ENCODE results near the gene RBFOX2.
"Not testable (repeated sequence)": the region's sequence is repeated elsewhere in the genome, so short reads cannot be mapped to it uniquely, and the experiment has no call there.

Gene RBFOX2

DNA sequence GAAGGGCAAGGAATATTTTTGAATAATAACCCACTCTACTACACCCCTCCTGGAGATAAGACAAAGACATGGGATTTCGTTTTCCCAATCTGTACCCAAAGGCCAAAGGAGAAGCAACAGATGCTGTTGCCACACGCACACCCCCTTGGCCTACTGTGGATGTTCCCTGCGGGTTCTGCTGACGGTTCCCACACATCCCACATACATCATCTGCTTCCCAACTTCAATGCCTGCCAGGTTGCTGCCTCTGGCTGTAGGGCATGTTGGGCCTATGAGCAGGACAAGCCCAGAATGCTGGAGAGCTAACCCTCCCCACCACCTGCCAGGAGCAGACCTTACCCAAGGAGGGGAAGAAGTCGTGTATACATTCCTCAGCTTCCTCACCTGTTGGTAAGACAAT is 13.6 kb upstream of the RBFOX2 start:
- DNase-seq (ENCODE audit: low read depth in 2 of 2), result no peak

DNA sequence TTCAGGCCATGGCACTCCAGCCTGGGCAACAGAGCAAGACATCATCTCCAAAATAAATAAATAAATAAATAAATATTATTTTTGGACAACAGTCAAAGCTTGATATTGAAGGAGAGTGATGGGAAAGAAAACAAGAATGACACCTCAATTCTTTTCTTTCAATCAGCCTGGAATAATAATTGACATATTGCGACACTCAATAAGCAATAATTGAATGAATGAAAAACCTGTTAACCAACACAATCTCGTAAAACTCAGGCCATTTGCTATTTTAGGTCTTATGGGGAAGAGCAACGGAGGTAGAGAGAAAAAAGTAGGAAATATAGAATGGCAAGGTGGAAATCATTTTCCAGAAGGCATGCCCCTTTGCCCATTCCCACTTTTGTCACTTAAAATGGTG is 10.5 kb upstream of the RBFOX2 start:
- no peak for DNase-seq (ENCODE audit: low read depth in 2 of 2)

DNA sequence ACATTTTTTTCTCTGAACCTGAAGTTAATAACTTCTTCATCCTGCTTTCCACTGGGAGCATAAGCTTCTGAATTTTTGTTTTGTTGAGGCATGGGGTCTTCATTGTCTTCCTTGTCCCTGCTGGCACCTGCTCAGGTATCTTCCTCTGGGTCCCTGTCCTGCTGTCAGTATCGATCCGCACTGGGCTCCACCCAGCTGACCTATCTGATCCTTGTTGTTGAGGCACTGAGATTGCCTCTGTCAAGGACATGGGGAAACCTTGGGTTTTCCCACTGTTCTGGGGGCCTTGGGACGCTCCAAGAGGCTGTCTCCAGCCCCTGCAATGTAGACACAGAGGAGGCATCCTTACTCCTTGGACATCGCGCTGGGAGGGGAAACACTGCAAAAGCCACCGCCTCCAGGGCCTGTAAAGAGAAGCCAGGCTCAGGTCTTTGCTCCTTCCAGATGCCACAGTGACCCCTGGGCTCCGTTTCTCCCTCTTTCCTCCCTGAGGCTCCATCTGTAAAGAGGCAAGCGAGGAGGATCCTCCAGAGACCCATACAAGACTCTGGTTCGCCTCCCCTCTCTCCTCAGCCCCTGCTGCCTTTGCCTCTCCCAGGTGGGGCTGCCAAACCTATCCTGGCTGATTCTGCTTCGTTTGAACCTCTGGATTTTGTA is 8.6 kb upstream of the RBFOX2 start:
- no peak for DNase-seq (ENCODE audit: low read depth in 2 of 2)

DNA sequence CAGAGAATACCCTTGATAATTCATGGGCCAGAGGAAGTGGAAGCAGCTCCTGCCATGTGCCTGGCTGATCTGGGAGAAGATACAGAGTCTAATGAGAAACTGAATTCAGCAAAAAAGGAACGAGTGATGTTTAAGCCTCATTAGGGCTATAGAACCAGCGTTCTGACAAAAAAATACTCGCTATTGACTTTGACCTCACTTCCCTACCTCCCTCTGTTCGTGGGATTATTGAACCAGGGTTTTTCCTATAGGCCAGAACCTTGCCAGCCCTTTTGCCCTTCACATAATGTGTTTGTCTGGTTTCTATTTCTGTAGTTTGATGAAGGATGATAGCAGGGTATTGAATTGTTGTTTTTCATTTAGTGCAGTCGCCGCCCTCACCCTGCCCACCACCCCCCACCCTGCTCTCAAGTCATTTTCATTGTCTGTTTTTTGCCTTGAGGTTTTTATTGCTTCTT is 7.6 kb upstream of the RBFOX2 start:
- DNase-seq (ENCODE audit: low read depth in 2 of 2), result no peak

DNA sequence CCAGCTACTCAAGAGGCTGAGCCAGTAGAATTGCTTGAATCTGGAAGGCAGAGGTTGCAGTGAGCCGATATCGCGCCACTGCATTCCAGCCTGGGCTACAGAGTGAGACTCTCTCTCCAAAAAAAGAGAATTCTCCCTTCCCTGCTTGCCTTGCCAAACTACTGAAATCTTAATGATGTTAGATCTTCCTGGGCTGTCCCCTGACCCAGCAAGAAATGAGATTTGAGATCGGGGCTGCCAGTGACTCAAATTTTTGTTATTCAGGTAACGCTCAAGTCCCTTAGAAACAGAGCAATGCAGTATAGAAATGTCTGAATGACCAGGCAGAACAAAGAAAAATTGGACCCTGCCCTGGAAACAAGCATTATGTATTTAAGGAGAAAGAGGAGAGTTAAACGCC is 4.0 kb upstream of the RBFOX2 start:
- no peak for DNase-seq (ENCODE audit: low read depth in 2 of 2)

DNA sequence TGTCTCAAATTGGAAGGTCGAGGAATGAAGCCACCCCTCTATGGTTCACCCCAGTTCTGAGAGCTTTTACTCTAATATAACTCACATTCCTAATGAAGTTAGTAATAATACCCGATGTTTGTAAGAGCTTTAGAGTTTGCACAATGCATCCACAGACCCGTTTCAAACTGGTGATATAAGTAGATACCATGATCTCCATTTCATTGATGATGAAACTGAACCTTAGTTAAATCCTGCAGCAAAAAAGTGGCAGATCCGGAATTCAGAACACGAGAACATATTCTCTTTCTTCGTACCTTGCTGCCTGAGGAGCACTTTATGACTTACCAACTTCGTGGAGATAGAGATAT is 757 bp upstream of the RBFOX2 start:
- DNase-seq (ENCODE audit: low read depth in 2 of 2), result no peak

DNA sequence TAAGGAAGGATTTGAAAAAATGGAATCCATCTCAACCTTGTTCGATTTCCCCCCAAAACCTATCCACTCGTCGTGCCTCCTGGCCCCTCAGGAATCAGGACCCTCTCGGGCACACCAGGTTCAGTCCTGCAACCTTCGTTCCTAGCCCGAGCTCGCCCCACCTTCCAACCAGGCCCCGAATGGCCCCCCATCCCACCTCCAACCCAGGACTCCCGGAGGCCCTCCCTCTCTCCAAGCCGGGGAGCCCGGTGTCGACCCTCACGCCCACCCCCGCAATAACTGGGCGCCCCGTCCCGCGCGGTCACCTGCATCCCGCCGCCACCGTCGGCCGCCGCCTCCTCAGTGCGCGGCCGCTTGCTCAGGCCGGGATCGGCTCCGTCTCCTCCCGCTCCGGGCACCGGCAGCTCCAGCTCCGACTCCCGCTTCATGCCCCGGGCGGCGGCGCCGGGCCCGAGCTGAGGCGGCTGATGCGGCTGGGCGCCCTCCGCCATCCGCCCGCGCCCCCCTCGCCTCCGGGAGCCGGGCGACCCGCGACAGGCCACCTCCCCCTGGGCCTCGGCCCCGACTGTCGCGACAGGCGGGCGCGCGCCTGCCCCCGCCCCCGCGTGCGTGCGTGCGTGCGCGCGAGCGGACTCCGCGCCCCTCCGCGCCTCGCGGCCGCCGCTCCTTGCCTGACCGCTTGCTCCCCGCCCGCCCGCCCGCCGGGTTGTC is 534 bp downstream of the RBFOX2 start:
- no peak for DNase-seq (ENCODE audit: low read depth in 2 of 2)

DNA sequence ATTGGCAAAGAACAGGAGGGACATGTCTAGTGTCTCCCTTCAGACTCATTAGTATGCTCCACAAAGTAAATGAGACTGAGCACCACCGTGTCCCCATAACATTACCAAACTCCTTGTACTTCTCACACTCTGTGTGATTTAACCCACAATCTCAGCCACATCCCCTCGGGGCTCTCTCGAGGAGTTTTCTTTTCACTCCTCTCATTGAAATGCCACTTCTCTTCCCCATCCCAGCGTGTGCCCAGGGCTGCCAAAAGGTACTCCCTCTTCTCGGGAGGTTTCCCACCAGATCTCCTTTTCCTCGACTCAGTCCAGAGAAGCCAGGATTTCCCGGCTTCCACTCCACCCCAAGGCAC is 1.1 kb downstream of the RBFOX2 start:
- no peak for DNase-seq (ENCODE audit: low read depth in 2 of 2)

DNA sequence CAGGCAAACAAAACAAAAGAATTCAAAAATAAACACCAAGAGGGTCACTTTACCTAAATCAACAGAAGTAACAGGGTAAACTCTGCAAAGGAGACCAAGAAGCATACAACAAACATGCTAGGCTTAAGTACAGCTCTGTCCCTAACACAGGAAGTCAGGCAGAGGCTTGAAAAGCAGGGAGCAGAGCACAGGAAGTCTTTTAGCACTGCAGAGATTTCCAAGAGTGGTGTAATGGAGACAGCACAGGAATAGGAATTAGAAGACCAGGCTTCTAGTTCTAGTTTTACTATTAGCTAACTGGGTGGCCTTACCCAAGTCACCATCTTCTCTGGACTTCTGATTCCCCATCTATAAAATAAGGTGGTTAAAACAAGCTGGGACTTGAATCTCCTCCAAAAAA is 1.9 kb downstream of the RBFOX2 start:
- no peak for DNase-seq (ENCODE audit: low read depth in 2 of 2)

DNA sequence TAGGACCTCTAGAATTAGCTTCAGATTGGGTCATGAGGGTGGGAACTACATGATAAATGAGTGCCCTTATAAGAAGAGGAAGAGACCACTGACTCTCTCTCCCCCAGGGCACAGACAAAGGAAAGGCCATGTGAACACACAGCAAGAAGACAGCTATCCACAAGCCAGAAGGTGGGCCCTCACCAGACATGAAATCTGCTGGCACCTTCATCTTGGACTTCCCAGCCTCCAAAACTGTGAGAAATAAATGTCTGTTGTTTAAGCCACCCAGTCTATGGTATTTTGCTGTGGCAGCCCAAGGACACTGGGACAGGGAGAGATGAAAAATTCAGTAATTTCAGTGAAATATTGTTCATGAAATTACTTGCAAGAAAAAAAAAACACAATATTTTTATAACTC is 5.9 kb downstream of the RBFOX2 start:
- no peak for DNase-seq (ENCODE audit: low read depth in 2 of 2)

DNA sequence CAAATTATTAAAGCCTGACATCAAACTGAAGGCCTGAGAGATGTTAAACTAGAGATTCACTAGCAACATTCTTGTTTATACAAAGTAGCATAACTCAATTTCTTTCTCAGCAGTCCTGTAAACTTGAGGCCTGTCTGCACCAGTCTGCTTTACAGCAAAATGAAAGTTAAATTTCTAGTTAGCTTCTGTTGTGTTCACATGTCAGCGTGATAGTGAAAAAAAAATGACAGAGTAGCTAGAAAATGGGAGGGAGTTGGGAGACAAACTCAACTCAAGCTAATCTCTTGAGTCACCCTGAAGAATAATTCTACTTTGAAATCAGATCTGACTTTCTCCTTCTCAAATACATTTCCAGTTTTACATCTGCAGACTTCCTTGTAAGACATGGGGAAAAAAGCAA is 6.5 kb downstream of the RBFOX2 start:
- DNase-seq (ENCODE audit: low read depth in 2 of 2), result no peak

DNA sequence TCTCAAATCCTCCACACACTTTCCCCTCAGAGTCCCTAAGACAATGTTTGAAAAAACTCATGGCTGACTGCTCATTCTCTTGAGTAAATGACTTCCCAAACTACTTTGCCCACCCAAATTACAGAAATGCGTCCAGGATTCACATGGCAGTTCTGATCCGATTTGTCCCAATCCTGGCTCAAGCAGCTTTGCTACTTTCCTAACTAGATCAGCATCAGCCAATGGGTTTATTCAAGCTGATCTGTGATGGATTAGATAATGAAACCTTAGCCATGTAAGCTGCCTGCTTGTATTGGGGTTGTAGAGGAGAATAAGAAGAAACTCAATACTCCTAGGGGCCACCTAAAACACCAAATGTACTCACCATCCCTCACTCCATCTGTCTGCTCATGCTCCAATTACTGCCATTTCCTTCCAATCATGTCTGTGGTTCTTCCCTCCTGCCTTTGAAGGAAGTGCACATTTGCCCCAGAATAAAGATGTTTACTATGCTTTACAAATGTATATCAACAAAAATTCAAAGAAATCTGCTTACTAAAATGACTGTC is 6.9 kb downstream of the RBFOX2 start:
- DNase-seq (ENCODE audit: low read depth in 2 of 2), result no peak

DNA sequence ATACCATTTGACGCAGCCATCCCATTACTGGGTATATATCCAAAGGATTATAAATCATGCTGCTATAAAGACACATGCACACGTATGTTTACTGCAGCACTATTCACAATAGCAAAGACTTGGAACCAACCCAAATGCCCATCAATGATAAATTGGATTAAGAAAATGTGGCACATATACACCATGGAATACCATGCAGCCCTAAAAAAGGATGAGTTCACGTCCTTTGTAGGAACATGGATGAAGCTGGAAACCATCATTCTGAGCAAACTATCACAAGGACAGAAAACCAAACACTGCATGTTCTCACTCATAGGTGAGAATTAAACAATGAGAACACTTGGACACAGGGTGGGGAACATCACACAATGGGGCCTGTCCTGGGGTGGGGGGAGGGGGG is 7.8 kb downstream of the RBFOX2 start:
- DNase-seq (ENCODE audit: low read depth in 2 of 2), result not testable (repeated sequence)

DNA sequence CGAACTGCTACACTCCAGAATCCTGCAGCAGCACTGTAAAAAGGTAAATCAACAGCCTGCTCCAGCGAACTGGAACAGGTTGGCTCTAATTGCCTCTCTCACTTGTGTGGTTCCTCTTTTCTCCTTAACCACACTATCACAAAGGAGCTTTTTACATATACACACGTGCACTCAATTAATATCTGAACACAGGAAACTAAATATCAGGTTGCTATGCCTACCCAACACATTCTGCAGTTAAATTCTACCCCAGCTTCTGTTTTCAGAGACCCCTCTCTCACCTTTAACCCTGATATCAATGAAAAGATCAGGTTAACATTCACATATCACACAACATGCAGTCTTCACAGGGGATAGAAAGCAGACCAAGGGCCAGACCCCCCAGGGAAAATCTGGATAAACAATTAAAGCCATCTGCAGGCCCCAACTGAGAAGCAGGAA is 11.0 kb downstream of the RBFOX2 start:
- DNase-seq (ENCODE audit: low read depth in 2 of 2), result no peak

DNA sequence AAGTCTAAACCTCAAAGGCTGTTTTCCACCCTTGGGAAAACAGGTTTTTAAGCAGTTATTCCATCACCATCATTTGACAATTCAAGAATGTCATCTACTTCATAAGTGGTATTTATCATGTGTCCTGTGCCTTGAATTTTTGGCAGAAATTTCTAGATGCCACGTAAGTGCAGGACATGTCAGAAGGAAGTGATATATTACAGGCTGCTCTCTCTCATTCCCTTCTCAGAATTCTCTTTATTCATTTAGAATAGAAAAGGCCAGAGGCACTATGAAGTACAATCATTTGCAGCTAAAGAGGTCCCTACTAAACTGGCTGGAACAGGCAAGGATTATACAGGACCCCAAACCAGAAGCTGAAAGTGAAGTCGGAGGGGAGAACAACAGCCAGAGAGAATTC is 11.9 kb downstream of the RBFOX2 start:
- DNase-seq (ENCODE audit: low read depth in 2 of 2), result no peak

DNA sequence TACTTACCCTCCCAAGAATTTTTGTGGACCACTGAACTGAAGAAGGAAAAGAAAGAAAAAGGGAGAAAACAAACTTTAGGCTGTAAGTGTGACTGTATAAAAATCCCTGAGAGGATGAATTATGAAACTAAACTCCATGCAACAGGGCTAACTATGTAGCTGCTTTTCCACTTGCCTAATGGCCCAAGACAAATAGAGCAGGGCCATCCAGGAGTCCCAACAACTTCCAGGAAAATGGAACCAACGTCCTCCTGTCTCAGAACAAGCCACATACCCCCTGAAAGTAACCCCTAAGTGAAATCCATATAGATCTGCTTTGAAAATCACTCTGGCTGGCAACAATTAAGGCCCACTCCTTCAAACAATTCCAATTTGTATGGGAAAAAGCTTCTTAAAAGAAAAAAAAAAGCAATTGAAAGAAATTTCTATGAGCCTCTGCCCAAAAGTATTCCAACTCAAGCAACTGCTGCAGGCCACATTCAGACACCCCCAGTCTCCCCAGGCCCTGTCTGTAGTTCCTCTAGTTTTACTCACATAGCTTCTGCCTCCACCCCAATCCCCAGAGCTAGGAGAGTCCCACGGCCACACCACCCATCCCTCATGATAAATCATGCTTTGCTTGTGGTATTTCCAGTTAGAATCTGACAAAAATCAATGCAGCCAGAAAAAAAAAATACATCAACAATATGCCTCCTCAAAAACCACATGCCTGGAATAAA is 12.7 kb downstream of the RBFOX2 start:
- no peak for DNase-seq (ENCODE audit: low read depth in 2 of 2)

DNA sequence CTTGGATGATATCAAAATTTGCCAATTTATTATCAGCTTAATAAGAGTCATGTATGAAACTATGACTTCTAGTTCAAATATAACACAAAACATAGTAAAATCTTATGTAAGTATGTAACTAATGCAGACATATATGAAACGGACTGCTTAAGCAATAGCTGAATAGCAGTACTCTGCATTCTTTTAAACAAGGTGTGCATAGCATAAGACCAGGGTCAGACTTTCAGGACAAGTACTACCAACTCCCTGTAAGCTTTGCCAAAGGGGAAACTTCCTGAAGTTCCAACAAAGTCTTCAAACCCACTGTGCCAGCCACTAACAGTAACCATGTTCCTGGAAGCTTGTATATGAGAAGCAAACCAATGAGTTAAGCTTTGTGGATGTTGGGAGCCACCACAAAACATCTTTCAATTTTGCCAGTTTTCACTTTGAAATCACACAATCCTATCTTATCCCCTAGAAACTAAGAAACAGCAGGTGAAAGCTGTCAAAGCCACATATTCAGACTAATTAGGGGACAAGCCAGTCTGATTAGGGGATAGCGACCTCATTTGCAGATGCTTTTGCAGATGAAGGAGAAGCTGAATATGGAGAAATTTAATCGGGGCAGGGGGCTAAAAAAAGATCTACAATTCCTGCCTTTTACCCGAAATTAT is 13.3 kb downstream of the RBFOX2 start:
- no peak for DNase-seq (ENCODE audit: low read depth in 2 of 2)

DNA sequence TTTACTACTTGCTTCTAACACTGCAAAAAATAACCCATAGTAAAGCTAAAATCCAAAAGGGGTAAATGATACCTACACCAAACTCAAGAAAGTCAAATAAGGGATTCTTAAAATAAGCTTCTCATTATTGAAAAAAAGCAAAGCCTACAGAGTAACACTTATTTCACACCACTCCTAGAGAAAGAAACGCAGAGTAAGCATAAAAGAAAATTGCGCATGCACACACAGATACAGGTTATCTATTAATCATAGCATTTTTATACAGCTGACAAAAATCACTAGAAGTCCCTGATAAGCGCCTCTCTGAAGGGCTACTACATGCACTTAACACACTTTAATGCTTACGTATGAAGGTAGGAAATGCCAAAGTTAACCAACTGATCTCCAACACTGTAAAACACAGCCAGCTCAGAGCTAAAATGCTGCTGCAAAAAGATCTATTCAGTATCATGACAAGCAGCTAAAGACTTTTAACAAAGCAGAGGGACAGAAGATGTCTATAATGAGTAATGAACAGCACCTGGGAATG is 14.0 kb downstream of the RBFOX2 start:
- DNase-seq (ENCODE audit: low read depth in 2 of 2), result no peak

DNA sequence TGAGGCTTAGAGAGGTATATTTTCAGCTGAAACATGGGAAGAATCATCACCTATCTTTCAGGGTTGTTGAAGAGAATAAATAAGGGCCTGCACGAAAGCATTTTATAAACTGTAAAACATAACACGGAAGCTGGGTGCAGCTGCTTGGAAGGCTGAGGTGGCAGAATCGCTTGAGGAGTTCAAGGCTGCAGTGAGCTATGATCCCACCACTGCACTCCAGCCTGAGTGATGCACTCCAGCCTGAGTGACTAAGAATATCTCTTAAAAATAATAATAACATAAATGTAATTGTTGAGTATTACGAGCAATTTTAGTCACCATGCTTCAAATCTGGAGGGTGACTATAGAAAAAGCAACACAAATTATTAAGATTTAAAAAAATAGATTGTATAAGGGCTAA is 16.3 kb downstream of the RBFOX2 start:
- no peak for DNase-seq (ENCODE audit: low read depth in 2 of 2)

DNA sequence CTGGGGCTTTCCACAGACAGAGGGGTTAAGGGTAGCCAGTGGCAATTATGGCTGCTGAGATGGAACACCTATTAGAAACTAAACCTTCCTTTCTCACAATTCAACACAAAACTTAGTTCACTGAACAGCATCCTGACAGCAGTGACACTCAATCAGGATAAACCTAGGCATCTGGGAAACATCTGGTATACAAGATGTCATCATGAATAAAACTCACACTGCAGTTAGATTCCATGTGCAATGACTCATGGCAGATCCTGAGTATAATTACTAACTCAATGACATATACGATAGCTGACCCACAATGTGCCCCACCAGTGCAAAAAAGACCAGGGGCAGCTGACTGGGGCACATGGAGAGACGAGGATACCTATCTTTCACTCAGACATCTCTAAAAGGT is 17.7 kb downstream of the RBFOX2 start:
- DNase-seq (ENCODE audit: low read depth in 2 of 2), result no peak

DNA sequence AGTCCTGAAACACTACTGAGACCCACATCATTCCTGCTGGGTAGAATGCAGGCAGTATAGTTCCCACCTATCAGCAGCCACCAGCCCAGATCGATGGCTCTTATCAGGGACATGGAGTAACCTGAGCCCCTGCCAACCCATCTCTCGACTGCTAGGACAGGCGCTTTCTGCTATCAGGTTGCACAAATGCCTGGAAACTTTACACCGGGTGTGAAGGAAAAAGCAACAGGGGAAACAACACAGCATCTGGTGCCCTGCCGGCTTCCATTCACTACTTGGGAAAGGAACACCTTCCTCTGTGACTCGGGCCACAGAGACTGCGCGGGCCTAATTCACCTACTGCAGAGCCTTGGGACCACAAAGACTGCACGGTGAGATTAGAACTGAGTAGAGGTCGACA is 18.5 kb downstream of the RBFOX2 start:
- no peak for DNase-seq (ENCODE audit: low read depth in 2 of 2)

DNA sequence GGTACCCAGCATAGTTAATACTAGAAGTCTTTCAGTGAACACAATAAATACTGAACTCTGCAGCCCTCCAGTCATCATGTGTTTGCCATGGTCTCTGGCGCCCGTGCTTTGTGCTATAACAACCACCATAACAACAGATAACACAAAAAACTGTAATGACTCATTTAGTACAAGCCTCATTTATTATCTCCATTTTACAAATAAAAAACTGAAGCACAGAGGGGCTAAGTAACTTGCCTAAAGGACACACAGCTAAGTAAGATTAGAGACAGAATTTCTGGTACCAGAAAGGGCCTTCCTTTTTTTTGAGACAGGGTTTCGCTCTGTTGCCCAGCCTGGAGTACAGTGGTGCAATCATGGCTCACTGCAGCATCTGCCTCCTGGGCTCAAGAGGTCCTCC is 19.5 kb downstream of the RBFOX2 start:
- no peak for DNase-seq (ENCODE audit: low read depth in 2 of 2)

Measured in stimulated activated CD8-positive, alpha-beta memory T cell treated with anti-CD3 and anti-CD28 coated beads, Interleukin-7, amount 100 ng/mL, for 1 hour (primary cell).